Esophagus squamous epithelium (tissue), 4 donors: ENCODE results near the gene TUFM.

Source experiments
- CTCF ChIP-seq, 6 experiments: fragments of 450-650 bp in 4 of 6; fragments of 200-600 bp in 2 of 6; sonication (generic) in 2 of 6; IDR thresholded peaks; one replicate each; pipeline ENCODE4 v1.5.1; 2016 to 2019; ENCODE audit warnings: antibody characterized with exemption in 6 of 6, mild to moderate bottlenecking in 4 of 6, moderate library complexity in 4 of 6
- POLR2A ChIP-seq, 4 donors: fragments of 450-650 bp; IDR thresholded peaks; one replicate each; pipeline ENCODE4 v1.6.1; 2017; ENCODE audit warnings: antibody characterized with exemption in 4 of 4, mild to moderate bottlenecking in 4 of 4, moderate library complexity in 3 of 4

DNA sequence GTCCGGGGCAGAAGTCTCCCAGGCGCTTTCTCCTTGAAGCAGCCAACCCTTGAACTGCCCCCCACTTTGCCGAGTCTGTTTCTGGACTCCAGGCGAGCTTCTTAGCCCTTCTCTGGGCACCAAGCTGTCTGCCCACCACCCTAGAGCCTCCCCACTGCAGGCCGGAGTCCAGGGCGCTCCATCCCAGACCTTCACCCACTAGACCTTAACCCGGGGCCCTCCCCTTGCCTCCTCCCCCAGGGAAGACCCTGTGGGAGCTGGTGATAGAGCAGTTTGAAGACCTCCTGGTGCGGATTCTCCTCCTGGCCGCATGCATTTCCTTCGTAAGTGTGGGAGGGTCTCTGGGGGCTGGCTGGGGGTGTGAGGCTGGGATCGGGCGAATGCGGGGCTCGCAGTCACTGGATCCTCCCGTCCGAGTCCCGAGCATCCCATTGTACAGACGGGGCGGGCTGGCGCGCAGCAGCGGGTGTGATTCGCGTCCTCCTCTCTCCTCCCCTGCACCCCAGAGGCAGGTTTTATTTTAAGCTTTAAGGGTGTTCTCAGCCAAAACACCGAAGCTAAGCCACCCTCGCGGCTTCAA lies 33.2 kb upstream of the TUFM start:
- TF ChIP-seq CTCF (IDR thresholded peaks at IDR 0.05) = no peak
- no peak for TF ChIP-seq POLR2A (IDR thresholded peaks at IDR 0.05)
